ENCODE results near the gene PCOLCE2.

PCOLCE2 gene

GRCh38 chr3:142881445-142882224 lies 7.2 kb downstream of the PCOLCE2 start:
- Histone ChIP-seq H3K4me3 (ENCODE audit: severe bottlenecking) (no peak overlapping the region), H3K4me1 (ENCODE audit: insufficient read depth, poor library complexity, severe bottlenecking) (no peaks in the 10 kb centered on the region), H3K9me3 (ENCODE audit: severe bottlenecking) (no peaks in the 10 kb centered on the region), H3K27me3 (ENCODE audit: insufficient read depth, poor library complexity, severe bottlenecking) (no peaks in the 10 kb centered on the region), H3K27ac (ENCODE audit: poor library complexity, severe bottlenecking) (no peak overlapping the region), H3K36me3 (ENCODE audit: low read depth) (no peaks in the 10 kb centered on the region)
- no peak for TF ChIP-seq CTCF (IDR thresholded peaks at IDR 0.05; ENCODE audit: poor library complexity, severe bottlenecking)
- no peak for ATAC-seq (ENCODE audit: low read depth)
- no peak for DNase-seq (ENCODE audit: low spot score)

- no peak overlapping the region for H3K4me3 ChIP-seq (ENCODE audit: severe bottlenecking)
- DNase-seq (ENCODE audit: low spot score) (no peak), ATAC-seq (ENCODE audit: low read depth) (no peak)
- no peaks in the 10 kb centered on the region for H3K9me3 ChIP-seq (ENCODE audit: severe bottlenecking)
- no peaks in the 10 kb centered on the region for H3K36me3 ChIP-seq (ENCODE audit: low read depth)
- H3K27ac ChIP-seq (ENCODE audit: poor library complexity, severe bottlenecking): no peak overlapping the region
- no peak for TF ChIP-seq CTCF (IDR thresholded peaks at IDR 0.05; ENCODE audit: poor library complexity, severe bottlenecking)
- H3K4me1 ChIP-seq (ENCODE audit: insufficient read depth, poor library complexity, severe bottlenecking): no peaks in the 10 kb centered on the region
- no peaks in the 10 kb centered on the region for H3K27me3 ChIP-seq (ENCODE audit: insufficient read depth, poor library complexity, severe bottlenecking)
Observed at GRCh38 chr3:142878649-142879300, 10.1 kb downstream of the PCOLCE2 start.

- H3K27me3 ChIP-seq (ENCODE audit: insufficient read depth, poor library complexity, severe bottlenecking): no peaks in the 10 kb centered on the region
- TF ChIP-seq CTCF (IDR thresholded peaks at IDR 0.05; ENCODE audit: poor library complexity, severe bottlenecking): no peak
- H3K4me1 ChIP-seq (ENCODE audit: insufficient read depth, poor library complexity, severe bottlenecking): no peaks in the 10 kb centered on the region
- no peak overlapping the region for H3K4me3 ChIP-seq (ENCODE audit: severe bottlenecking)
- no peaks in the 10 kb centered on the region for H3K36me3 ChIP-seq (ENCODE audit: low read depth)
- H3K27ac ChIP-seq (ENCODE audit: poor library complexity, severe bottlenecking): no peak overlapping the region
- no peaks in the 10 kb centered on the region for H3K9me3 ChIP-seq (ENCODE audit: severe bottlenecking)
- no peak for DNase-seq (ENCODE audit: low spot score)
- ATAC-seq (ENCODE audit: low read depth): no peak
Observed at GRCh38 chr3:142876417-142876816, 12.5 kb downstream of the PCOLCE2 start.

- no peak overlapping the region for H3K4me3 ChIP-seq (ENCODE audit: severe bottlenecking)
- no peak overlapping the region for H3K27ac ChIP-seq (ENCODE audit: poor library complexity, severe bottlenecking)
- H3K36me3 ChIP-seq (ENCODE audit: low read depth): no peaks in the 10 kb centered on the region
- no peaks in the 10 kb centered on the region for H3K4me1 ChIP-seq (ENCODE audit: insufficient read depth, poor library complexity, severe bottlenecking)
- no peak for TF ChIP-seq CTCF (IDR thresholded peaks at IDR 0.05; ENCODE audit: poor library complexity, severe bottlenecking)
- DNase-seq (ENCODE audit: low spot score) (no peak), ATAC-seq (ENCODE audit: low read depth) (no peak)
- no peaks in the 10 kb centered on the region for H3K27me3 ChIP-seq (ENCODE audit: insufficient read depth, poor library complexity, severe bottlenecking)
- no peaks in the 10 kb centered on the region for H3K9me3 ChIP-seq (ENCODE audit: severe bottlenecking)
Observed at GRCh38 chr3:142875583-142876207, 13.2 kb downstream of the PCOLCE2 start.

All from RWPE2 (cell line).